ENCODE results near the gene TEX35. TPM values are rescaled to one million over a fixed set of nuclear protein-coding genes. Genes with fewer than 3 reads are reported as not detected.
A peak's percentile ranks its signal among the peaks of the same experiment; 100 is the strongest.

The TEX35 gene
- polyA plus RNA-seq (ENCODE audit: insufficient read length in 3 of 3) = not detected

GRCh38 chr1:178512566-178513277, at the start of gene TEX35:
Gene TEX35 (plus strand): TSS chr1:178513109. CDS start chr1:178513189, 80 bp downstream.
- DNase-seq (ENCODE audit: low read depth in 3 of 3, low spot score in 2 of 3) = no peak

- DNase-seq (ENCODE audit: low read depth in 3 of 3, low spot score in 2 of 3) = no peak
Measured at GRCh38 chr1:178464141-178464540, 48.8 kb upstream of the TEX35 start.

GRCh38 chr1:178464566-178464965, 48.3 kb upstream of the TEX35 start:
- no peak for DNase-seq (ENCODE audit: low read depth in 3 of 3, low spot score in 2 of 3)

GRCh38 chr1:178465011-178465410, 47.9 kb upstream of the TEX35 start:
- DNase-seq (ENCODE audit: low read depth in 3 of 3, low spot score in 2 of 3) = no peak

- DNase-seq (ENCODE audit: low read depth in 3 of 3, low spot score in 2 of 3) = no peak
Measured at GRCh38 chr1:178467837-178468236, 45.1 kb upstream of the TEX35 start.

GRCh38 chr1:178470411-178470960, 42.4 kb upstream of the TEX35 start:
- peak; percentile 14 to 58 (median 21) for DNase-seq (ENCODE audit: low read depth in 3 of 3, low spot score in 2 of 3)

GRCh38 chr1:178472531-178472930, 40.4 kb upstream of the TEX35 start:
- DNase-seq (ENCODE audit: low read depth in 3 of 3, low spot score in 2 of 3) = no peak

GRCh38 chr1:178477373-178477772, 35.5 kb upstream of the TEX35 start:
- no peak for DNase-seq (ENCODE audit: low read depth in 3 of 3, low spot score in 2 of 3)

GRCh38 chr1:178477841-178478240, 35.1 kb upstream of the TEX35 start:
- no peak for DNase-seq (ENCODE audit: low read depth in 3 of 3, low spot score in 2 of 3)

GRCh38 chr1:178483251-178483957, 29.5 kb upstream of the TEX35 start:
- DNase-seq (ENCODE audit: low read depth in 3 of 3, low spot score in 2 of 3) = no peak

GRCh38 chr1:178484698-178485225, 28.1 kb upstream of the TEX35 start:
- no peak for DNase-seq (ENCODE audit: low read depth in 3 of 3, low spot score in 2 of 3)

- DNase-seq (ENCODE audit: low read depth in 3 of 3, low spot score in 2 of 3) = no peak
Measured at GRCh38 chr1:178485541-178485981, 27.3 kb upstream of the TEX35 start.

- no peak for DNase-seq (ENCODE audit: low read depth in 3 of 3, low spot score in 2 of 3)
Measured at GRCh38 chr1:178486100-178487069, 26.5 kb upstream of the TEX35 start.

- no peak for DNase-seq (ENCODE audit: low read depth in 3 of 3, low spot score in 2 of 3)
Measured at GRCh38 chr1:178487070-178487615, 25.8 kb upstream of the TEX35 start.

GRCh38 chr1:178488393-178488792, 24.5 kb upstream of the TEX35 start:
- DNase-seq (ENCODE audit: low read depth in 3 of 3, low spot score in 2 of 3) = no peak

- DNase-seq (ENCODE audit: low read depth in 3 of 3, low spot score in 2 of 3) = no peak
Measured at GRCh38 chr1:178489399-178489798, 23.5 kb upstream of the TEX35 start.

GRCh38 chr1:178490136-178490535, 22.8 kb upstream of the TEX35 start:
- no peak for DNase-seq (ENCODE audit: low read depth in 3 of 3, low spot score in 2 of 3)

- no peak for DNase-seq (ENCODE audit: low read depth in 3 of 3, low spot score in 2 of 3)
Measured at GRCh38 chr1:178490967-178491366, 21.9 kb upstream of the TEX35 start.

GRCh38 chr1:178491721-178492120, 21.2 kb upstream of the TEX35 start:
- DNase-seq (ENCODE audit: low read depth in 3 of 3, low spot score in 2 of 3) = no peak

GRCh38 chr1:178492341-178492740, 20.6 kb upstream of the TEX35 start:
- no peak for DNase-seq (ENCODE audit: low read depth in 3 of 3, low spot score in 2 of 3)
